DOHH2 (cell line): Measurements from ENCODE around the gene PRR11.

Experiments
- CTCF ChIP-seq: fragments of 200-600 bp; sonication (generic); IDR thresholded peaks from one replicate; pipeline ENCODE4 v1.5.1; 2014; ENCODE audit warnings: antibody characterized with exemption, mild to moderate bottlenecking, low read depth, low read length; ENCODE audit not compliant: poor library complexity, severe bottlenecking
- EZH2phosphoT487 ChIP-seq: fragments of 200-600 bp; sonication (generic); IDR thresholded peaks from 2 replicates; pipeline ENCODE4 v1.6.1; 2017; ENCODE audit warnings: borderline replicate concordance, mild to moderate bottlenecking, antibody characterized with exemption, low read length, moderate library complexity, mixed read lengths

GRCh38 chr17:59180626-59181025 lies 25.1 kb downstream of the PRR11 start:
- TF ChIP-seq EZH2phosphoT487 (no peak), CTCF (no peak)
